HG02798 (cell line): Measurements from ENCODE around the gene CORO7.
"Not testable (repeated sequence)": the region's sequence is repeated elsewhere in the genome, so short reads cannot be mapped to it uniquely, and the experiment has no call there.

Source experiments
- ATAC-seq: cut with Tn5 transposase; IDR thresholded peaks from one replicate; pipeline ENCODE4 v1.9.1; 2021; ENCODE audit warnings: mild to moderate bottlenecking; ENCODE audit not compliant: unreplicated experiment, poor library complexity

Gene CORO7

GRCh38 chr16:4342866-4343744 is 73.3 kb downstream of the CORO7 start:
- no peak for ATAC-seq

GRCh38 chr16:4341250-4341649 is 75.1 kb downstream of the CORO7 start:
- ATAC-seq = no peak

GRCh38 chr16:4340443-4340842 is 76.0 kb downstream of the CORO7 start:
- no peak for ATAC-seq

GRCh38 chr16:4339909-4340308 is 76.5 kb downstream of the CORO7 start:
- no peak for ATAC-seq

GRCh38 chr16:4339455-4339854 is 76.9 kb downstream of the CORO7 start:
- ATAC-seq = no peak

- no peak for ATAC-seq
Observed at GRCh38 chr16:4338712-4339299, 77.6 kb downstream of the CORO7 start.

- no peak for ATAC-seq
Observed at GRCh38 chr16:4338125-4338582, 78.2 kb downstream of the CORO7 start.

GRCh38 chr16:4337540-4338088 is 78.8 kb downstream of the CORO7 start:
- no peak for ATAC-seq

- ATAC-seq = no peak
Observed at GRCh38 chr16:4336701-4337539, 79.5 kb downstream of the CORO7 start.

- ATAC-seq = no peak
Observed at GRCh38 chr16:4334724-4335495, 81.5 kb downstream of the CORO7 start.

GRCh38 chr16:4333714-4334113 is 82.7 kb downstream of the CORO7 start:
- ATAC-seq = not testable (repeated sequence)

GRCh38 chr16:4333308-4333638 is 83.1 kb downstream of the CORO7 start:
- ATAC-seq = no peak

- no peak for ATAC-seq
Observed at GRCh38 chr16:4332623-4333307, 83.6 kb downstream of the CORO7 start.

- no peak for ATAC-seq
Observed at GRCh38 chr16:4332083-4332482, 84.3 kb downstream of the CORO7 start.

- peak; percentile 52 for ATAC-seq
Observed at GRCh38 chr16:4330277-4330874, 86.0 kb downstream of the CORO7 start.

- ATAC-seq = no peak
Observed at GRCh38 chr16:4328782-4329775, 87.3 kb downstream of the CORO7 start.

- no peak for ATAC-seq
Observed at GRCh38 chr16:4328046-4328781, 88.2 kb downstream of the CORO7 start.
